Smooth muscle cell (in vitro differentiated cells): ENCODE results near the gene THSD4. TPM values are rescaled to one million over a fixed set of nuclear protein-coding genes. Genes with fewer than 3 reads are reported as not detected.

Experiments used
- DNase-seq: peaks from one replicate; lab custom pipeline; 2025; ENCODE audit not compliant: unreplicated experiment; lab: John Stamatoyannopoulos, UW
- H2AFZ ChIP-seq: fragments of 200-600 bp; sonication (generic); 2 replicates; pipeline ENCODE4 v1.6.0; 2016; ENCODE audit warnings: antibody characterized with exemption, low read depth, mild to moderate bottlenecking
- H3F3A ChIP-seq: fragments of 200-600 bp; sonication (generic); 2 replicates; pipeline ENCODE4 v1.6.0; 2017; ENCODE audit warnings: antibody characterized with exemption, low read depth
- H3K27ac ChIP-seq: fragments of 200-600 bp; sonication (generic); 2 replicates; pipeline ENCODE4 v1.5.1; 2016; ENCODE audit warnings: low read depth, mild to moderate bottlenecking
- H3K27me3 ChIP-seq: fragments of 200-600 bp; sonication (generic); 2 replicates; pipeline ENCODE4 v1.6.1; 2016; ENCODE audit warnings: low read depth, mild to moderate bottlenecking
- H3K36me3 ChIP-seq: fragments of 200-600 bp; sonication (generic); 2 replicates; pipeline ENCODE4 v1.5.1; 2016; ENCODE audit warnings: low read depth
- H3K4me1 ChIP-seq: fragments of 200-600 bp; sonication (generic); 2 replicates; pipeline ENCODE4 v1.5.1; 2016; ENCODE audit warnings: low read depth
- H3K4me2 ChIP-seq: fragments of 200-600 bp; sonication (generic); 2 replicates; pipeline ENCODE4 v1.6.0; 2016; ENCODE audit warnings: mild to moderate bottlenecking
- H3K4me3 ChIP-seq: fragments of 200-600 bp; sonication (generic); 2 replicates; pipeline ENCODE4 v1.5.1; 2016; ENCODE audit warnings: mild to moderate bottlenecking
- H3K79me2 ChIP-seq: fragments of 200-600 bp; sonication (generic); 2 replicates; pipeline ENCODE4 v1.6.0; 2016; ENCODE audit warnings: low read depth, mild to moderate bottlenecking
- H3K9ac ChIP-seq: fragments of 200-600 bp; sonication (generic); 2 replicates; pipeline ENCODE4 v1.6.0; 2016; ENCODE audit warnings: low read depth
- H3K9me3 ChIP-seq: fragments of 200-600 bp; sonication (generic); replicated peaks from 2 replicates; pipeline ENCODE4 v1.5.1; 2016; ENCODE audit warnings: low read depth
- H4K20me1 ChIP-seq: fragments of 200-600 bp; sonication (generic); 2 replicates; pipeline ENCODE4 v1.6.0; 2016; ENCODE audit warnings: low read depth
- CTCF ChIP-seq: fragments of 200-600 bp; sonication (generic); IDR thresholded peaks from 2 replicates; pipeline ENCODE4 v1.5.1; 2017; ENCODE audit warnings: borderline replicate concordance, mild to moderate bottlenecking, antibody characterized with exemption; ENCODE audit not compliant: insufficient read depth, poor library complexity, severe bottlenecking
- WGBS: methylation state at CpG from one replicate; pipeline ENCODE4 v1.1.7; 2016; ENCODE audit warnings: low lambda C conversion rate; 5-methylcytosine and 5-hydroxymethylcytosine counted together
- polyA plus RNA-seq: library from polyadenylated mRNA; unstranded; fragments of >200 nt; fragmentation: Nextera tagmentation; extraction: Ambion mirVana; gene quantifications from 2 replicates; pipeline ENCODE4 v1.2.1, GENCODE V29; 2016
- total RNA-seq: library from RNA; depleted of rRNA; stranded (reverse); fragments of >200 nt; gene quantifications from 2 replicates; pipeline ENCODE4 v1.2.3, GENCODE V29; 2014

The THSD4 gene
- total and polyA plus RNA-seq, 2 experiments from 2014 or later, result 2.5 to 4.1 TPM

GRCh38 chr15:71215126-71215894, 100.0 kb downstream of the THSD4 start:
- H3K27ac ChIP-seq, result no peak overlapping the region

DNA sequence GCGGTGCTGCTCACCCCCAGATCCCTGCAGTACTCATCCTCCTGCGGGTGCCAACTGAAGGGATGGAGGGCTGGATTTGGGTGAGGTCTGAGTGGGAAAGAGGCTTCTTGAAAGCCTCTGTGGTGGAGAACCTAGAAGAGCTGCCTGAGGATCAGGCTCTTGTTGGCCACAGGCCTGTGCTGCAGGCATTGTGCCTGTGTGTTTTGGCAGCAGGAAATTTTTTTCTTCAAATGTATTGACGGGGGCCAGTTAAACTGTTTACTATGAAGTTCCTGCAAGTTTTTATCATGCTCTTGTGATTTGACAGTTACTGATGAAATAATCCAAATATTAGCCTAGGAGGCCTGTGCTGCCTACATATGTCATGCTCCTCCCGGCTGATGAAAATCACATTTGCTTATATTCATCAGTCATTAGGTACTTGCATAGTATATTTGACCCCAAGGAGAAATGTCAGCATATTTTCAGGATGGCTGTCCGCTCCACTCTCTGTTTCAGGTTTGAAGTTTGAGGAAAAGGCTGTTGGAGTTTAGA, 103.1 kb downstream of the THSD4 start:
- DNase-seq, result no peak
- Histone ChIP-seq H4K20me1 (no peaks in the 10 kb centered on the region), H3K9ac (no peak overlapping the region), H3K27ac (no peak overlapping the region), H3K9me3 (no peaks in the 10 kb centered on the region), H3K4me3 (no peak overlapping the region), H3K4me1 (peaks cover 9% of the 10 kb centered on the region), H2AFZ (no peak overlapping the region), H3K79me2 (no peaks in the 10 kb centered on the region), H3F3A (no peaks in the 10 kb centered on the region), H3K27me3 (no peaks in the 10 kb centered on the region), H3K36me3 (no peaks in the 10 kb centered on the region), H3K4me2 (no peak overlapping the region)
- TF ChIP-seq CTCF, result no peak
- 93% methylated on average over 5 of the region's 5 CpGs for WGBS

More at GRCh38 chr15:71215126-71215894, 100.0 kb downstream of the THSD4 start:
- no peaks in the 10 kb centered on the region for H3K9me3 ChIP-seq
- H3K9ac ChIP-seq, result no peak overlapping the region
- no peaks in the 10 kb centered on the region for H4K20me1 ChIP-seq
- no peaks in the 10 kb centered on the region for H3K27me3 ChIP-seq
- WGBS, result 75% methylated on average over 48 of the region's 51 CpGs
- no peaks in the 10 kb centered on the region for H3K36me3 ChIP-seq
- no peak overlapping the region for H3K4me2 ChIP-seq
- no peaks in the 10 kb centered on the region for H3K79me2 ChIP-seq
- H3F3A ChIP-seq, result no peaks in the 10 kb centered on the region
- H3K4me3 ChIP-seq, result no peak overlapping the region
- H2AFZ ChIP-seq, result no peak overlapping the region
- no peak for TF ChIP-seq CTCF
- peaks cover 9% of the 10 kb centered on the region for H3K4me1 ChIP-seq
- no peak for DNase-seq

DNA sequence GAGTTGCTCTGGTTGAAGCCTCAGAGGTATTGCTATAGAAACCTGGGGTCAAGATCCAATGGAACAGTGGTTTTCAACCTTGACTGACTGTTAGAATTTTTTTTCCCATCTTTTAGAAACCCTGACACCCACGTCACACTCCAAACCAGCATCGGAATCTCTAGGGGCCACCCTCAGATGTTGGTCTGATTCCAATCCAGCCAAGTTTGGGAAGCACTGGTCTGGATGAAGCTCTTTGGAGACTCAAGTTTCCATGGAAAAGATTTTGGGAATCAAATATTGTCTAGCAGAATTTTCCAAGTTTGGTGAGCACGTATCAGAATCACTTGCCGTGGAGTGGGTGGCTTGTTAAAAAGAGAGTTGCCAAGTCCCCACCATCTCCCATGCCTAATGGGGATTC, 103.8 kb downstream of the THSD4 start:
- no peak overlapping the region for H3K4me2 ChIP-seq

More for the DNA sequence above, 103.8 kb downstream of the THSD4 start:
- Histone ChIP-seq H3F3A (no peaks in the 10 kb centered on the region), H3K27ac (no peak overlapping the region), H3K27me3 (no peaks in the 10 kb centered on the region), H2AFZ (no peak overlapping the region), H4K20me1 (no peaks in the 10 kb centered on the region), H3K4me3 (no peak overlapping the region), H3K79me2 (no peaks in the 10 kb centered on the region), H3K9me3 (no peaks in the 10 kb centered on the region), H3K9ac (no peak overlapping the region), H3K4me1 (peaks cover 9% of the 10 kb centered on the region), H3K36me3 (no peaks in the 10 kb centered on the region)
- WGBS, result 96% methylated on average over 4 of the region's 4 CpGs
- TF ChIP-seq CTCF, result no peak
- no peak for DNase-seq
